GM19395 (cell line): ENCODE data around the gene HSD11B1.

Source experiments
- ATAC-seq: cut with Tn5 transposase; IDR thresholded peaks from one replicate; pipeline ENCODE4 v1.9.1; 2021; ENCODE audit warnings: mild to moderate bottlenecking, moderate library complexity; ENCODE audit not compliant: unreplicated experiment

The HSD11B1 gene

DNA sequence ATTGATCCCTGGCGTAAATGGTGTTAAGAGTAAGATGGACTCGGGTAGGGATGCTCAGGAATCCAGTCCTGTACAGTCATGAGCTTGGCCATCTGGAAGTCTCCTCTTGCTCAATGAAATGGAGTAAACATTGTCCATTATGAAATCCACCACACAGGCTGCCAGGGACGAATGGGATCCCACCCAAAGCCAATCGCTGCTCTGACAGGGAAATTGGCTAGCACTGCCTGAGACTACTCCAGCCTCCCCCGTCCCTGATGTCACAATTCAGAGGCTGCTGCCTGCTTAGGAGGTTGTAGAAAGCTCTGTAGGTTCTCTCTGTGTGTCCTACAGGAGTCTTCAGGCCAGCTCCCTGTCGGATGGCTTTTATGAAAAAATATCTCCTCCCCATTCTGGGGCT lies at the start of gene HSD11B1:
Gene HSD11B1, plus strand, starts transcription at position 263 of the 400 bp plus-strand sequence. Its CDS starts 97 bp downstream, at position 360.
- no peak for ATAC-seq

DNA sequence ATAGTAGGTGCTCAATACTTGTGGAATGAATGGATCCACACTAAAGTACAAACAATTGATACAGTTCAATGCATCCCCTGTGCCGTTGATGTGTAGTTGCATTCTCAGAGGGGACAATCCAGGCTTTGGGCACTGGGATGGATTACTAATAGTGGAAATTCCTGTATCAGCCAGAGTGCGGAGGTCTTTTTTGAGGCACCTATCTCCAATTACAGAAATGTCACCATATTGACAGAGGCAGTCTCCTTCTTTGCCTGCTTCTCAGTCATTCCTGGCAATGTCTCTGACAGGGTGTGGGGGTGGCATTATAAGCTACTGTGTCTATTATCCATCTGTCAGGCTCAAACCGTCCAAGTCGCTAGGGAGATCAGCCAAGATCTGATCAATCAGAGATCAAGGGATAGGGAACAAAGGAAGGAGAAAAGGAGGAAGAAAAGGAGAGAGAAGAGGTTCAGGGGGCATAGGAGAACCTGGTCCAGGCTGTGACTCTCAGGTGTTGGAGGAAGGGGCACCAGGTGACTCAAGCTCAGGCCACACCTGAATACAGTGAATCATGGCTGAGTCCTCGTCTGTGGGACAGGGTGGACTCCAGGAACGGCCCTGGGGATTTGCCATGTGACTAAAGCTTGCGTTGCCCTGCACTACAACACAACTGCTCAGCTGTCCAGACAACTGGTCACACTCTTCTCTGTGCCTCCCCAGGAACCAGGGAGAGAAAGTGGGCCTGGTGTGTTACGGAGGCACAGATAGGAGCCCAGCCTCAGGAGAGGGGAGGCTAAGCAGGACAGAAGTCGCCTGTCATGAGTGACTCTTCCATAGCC lies 49.0 kb upstream of the HSD11B1 start:
- ATAC-seq: no peak

GRCh38 chr1:209657140-209657879 lies 47.3 kb upstream of the HSD11B1 start:
- no peak for ATAC-seq

GRCh38 chr1:209657918-209658317 lies 46.7 kb upstream of the HSD11B1 start:
- no peak for ATAC-seq

DNA sequence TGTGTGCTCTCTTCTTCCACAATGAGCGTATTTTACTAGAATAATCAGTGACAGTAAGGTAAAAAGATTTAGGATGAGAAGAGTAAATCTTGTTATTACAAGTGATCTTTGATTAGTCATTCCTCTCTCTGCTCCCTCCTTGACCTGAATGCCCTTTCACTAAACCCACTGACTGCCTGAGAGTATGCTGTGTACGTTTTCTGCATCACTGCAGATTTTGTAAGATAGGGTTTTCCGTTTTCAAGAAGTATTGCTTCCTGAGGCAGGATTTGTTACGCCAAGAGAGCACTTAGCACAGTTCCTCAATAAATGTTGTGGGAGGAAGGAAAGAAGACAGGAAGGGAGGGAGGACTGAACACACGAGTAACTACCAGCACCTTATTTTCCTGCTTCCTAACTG lies 44.7 kb upstream of the HSD11B1 start:
- peak; percentile 89 for ATAC-seq

- ATAC-seq: no peak
Observed at GRCh38 chr1:209661071-209661470, 43.6 kb upstream of the HSD11B1 start.

DNA sequence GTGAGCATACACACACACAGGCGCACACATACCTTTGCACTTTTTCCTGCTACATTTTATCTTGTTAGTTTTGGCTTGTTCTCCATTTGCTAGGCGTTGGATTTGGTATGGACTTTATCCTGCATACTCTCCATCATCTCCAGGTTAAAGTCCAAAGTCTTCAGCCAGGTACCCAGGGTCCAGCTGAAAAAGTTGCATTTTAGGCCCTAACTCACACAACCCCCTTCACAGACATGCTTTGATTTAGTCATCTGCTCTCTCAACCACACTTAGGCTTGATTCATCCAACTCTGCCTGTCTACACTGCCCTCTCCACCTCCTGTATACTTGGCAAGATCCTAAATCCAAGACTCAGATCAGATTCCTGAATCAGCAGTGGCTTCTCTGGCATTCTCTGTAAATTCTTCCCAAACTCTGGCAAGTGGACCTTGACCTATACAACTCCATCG lies 41.7 kb upstream of the HSD11B1 start:
- no peak for ATAC-seq

DNA sequence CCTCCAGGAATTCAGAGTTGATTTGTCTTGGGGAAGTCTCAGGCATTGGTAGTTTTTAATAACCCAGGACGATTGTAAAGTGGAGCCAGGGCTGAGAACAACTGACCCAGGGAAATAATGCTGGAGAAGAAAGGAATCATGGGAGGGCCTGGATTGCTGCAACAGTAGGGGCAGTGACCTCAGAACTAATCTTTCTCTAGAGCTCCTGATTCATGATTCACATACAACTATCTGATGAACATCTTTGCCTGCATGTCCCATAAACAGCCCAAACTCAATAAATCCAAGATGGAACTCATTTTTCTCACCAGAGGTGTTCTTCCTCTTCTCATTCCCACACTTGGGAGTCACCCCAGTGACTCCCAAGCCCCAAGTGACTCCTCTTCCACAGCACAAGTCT lies 37.5 kb upstream of the HSD11B1 start:
- ATAC-seq: no peak

DNA sequence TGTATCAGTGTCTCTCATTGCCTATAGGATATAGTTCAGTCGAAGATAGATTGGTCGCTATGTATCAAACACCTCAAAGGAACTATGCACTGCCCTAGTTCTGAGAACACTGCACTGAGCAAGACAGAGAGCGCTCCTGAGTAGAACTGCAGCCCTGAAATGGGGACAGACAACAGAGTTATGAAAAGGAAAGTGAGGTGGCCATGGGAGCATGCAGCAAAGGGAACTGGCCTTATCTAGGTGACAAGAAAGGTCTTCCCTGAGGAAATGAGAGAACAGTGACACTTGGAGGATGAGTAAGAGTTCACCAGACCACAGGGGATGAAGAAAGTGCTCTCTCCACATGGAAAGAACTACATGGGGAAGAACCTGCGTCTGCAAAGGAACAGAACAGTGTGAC lies 36.9 kb upstream of the HSD11B1 start:
- ATAC-seq: no peak

DNA sequence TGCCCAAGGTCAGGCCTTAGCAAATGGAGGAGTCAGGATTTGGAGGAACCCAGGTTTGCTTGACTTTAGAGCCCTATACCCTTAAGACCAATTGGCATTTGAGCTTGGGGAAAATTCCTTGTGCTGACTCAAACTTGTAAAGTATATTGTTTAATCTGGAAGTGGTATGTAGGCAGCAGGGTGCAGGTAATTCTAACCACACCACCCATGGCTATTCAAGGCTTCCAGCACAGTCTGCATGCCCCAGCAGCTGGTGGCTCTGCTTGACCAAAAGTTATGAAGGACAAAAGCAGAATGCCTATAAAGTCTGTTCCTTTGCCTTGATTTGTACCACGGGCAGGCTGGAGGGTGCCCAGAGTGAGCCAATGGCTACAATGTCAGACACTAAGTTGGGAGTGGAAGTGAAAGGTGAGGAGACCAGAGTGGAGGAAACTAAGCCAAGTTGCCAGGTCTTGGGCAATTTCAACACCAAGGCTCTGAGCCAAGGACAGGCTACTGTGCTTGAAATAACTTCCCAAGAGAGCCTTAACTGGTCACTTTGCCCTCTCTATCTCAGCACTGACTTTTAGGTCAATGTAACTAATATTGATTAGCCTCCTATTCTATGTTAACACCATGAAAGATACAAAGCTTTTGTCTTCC lies 34.1 kb upstream of the HSD11B1 start:
- no peak for ATAC-seq

- ATAC-seq: peak; percentile 94
Observed at GRCh38 chr1:209672705-209673630, 31.7 kb upstream of the HSD11B1 start.

GRCh38 chr1:209673631-209674417 lies 30.8 kb upstream of the HSD11B1 start:
- no peak for ATAC-seq

GRCh38 chr1:209674957-209675564 lies 29.6 kb upstream of the HSD11B1 start, which contains the start of gene G0S2:
Gene G0S2, plus strand, starts transcription at chr1:209675412. Its CDS starts 273 bp downstream, at chr1:209675685.
- no peak for ATAC-seq

DNA sequence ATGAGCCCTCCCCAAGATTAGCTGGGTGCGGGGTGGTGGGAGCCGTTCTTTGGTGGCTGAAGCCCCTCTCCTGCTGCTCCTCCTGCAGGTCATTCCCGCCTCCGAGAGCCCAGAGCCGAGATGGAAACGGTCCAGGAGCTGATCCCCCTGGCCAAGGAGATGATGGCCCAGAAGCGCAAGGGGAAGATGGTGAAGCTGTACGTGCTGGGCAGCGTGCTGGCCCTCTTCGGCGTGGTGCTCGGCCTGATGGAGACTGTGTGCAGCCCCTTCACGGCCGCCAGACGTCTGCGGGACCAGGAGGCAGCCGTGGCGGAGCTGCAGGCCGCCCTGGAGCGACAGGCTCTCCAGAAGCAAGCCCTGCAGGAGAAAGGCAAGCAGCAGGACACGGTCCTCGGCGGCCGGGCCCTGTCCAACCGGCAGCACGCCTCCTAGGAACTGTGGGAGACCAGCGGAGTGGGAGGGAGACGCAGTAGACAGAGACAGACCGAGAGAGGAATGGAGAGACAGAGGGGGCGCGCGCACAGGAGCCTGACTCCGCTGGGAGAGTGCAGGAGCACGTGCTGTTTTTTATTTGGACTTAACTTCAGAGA lies 29.0 kb upstream of the HSD11B1 start:
- no peak for ATAC-seq

GRCh38 chr1:209678981-209679539 lies 25.6 kb upstream of the HSD11B1 start:
- ATAC-seq: no peak

- ATAC-seq: peak; percentile 84
Observed at GRCh38 chr1:209685821-209686220, 18.8 kb upstream of the HSD11B1 start.

GRCh38 chr1:209686322-209686721 lies 18.3 kb upstream of the HSD11B1 start:
- ATAC-seq: no peak

DNA sequence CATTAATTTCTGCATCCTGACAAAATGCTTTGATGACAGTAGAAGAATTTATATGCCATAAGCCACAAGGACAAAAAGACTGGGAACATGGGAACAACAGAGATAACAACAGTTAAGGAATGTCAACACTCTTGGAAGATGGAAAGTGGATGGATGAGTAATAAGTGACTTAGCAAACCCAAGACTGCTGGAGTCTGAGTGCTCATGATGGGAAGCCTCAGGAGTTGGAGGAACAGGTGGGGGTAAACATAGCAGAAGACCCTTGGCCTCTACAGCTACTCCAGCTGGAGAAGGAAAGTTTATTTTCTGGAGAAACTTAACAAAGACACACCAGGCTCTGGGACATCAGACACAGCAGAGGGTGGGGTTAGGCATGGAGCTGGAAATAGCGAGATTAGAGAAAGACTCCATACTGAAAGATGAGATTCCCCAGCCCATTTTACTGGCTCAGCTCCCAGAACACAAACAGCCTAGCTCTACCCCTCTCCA lies 15.9 kb upstream of the HSD11B1 start:
- no peak for ATAC-seq
